Measurements from ENCODE around the gene ZC2HC1C.

ZC2HC1C gene

GRCh38 chr14:75094896-75095295 lies 25.5 kb downstream of the ZC2HC1C start:
- H3K4me3 ChIP-seq (ENCODE audit: low read depth, low read length) = no peak overlapping the region
- no peak for TF ChIP-seq CTCF (IDR thresholded peaks at IDR 0.05; ENCODE audit: low read depth, low read length)

DNA sequence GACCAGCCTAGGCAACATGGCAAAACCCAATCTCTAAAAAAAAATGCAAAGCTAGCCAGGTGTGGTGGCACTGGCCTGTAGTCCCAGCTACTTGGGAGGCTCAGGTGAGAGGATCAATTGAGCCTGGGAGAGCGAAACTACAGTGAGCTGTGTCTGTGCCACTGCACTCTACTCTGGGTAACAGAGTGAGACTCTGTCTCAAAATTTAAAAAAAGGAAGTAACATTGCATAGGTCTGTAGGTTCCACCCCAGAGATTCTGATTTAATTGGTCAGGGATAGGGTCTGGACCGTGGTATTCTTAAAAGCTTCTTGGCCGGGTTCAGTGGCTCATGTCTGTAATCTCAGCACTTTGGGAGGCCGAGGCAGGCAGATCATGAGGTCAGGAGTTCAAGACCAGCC lies 26.2 kb downstream of the ZC2HC1C start:
- no peak for DNase-seq (ENCODE audit: low read depth, low spot score)
- in situ Hi-C loops (cut with HindIII; ENCODE audit: low sequenced_read_pairs) = no loop called here
- TF ChIP-seq CTCF (IDR thresholded peaks at IDR 0.05; ENCODE audit: low read depth, low read length) = no peak
- no peak overlapping the region for H3K4me3 ChIP-seq (ENCODE audit: low read depth, low read length)

More at GRCh38 chr14:75094896-75095295, 25.5 kb downstream of the ZC2HC1C start:
- DNase-seq (ENCODE audit: low read depth, low spot score) = no peak
- in situ Hi-C loops (cut with HindIII; ENCODE audit: low sequenced_read_pairs) = no loop called here

GRCh38 chr14:75096959-75097358 lies 27.5 kb downstream of the ZC2HC1C start:
- in situ Hi-C loops (cut with HindIII; ENCODE audit: low sequenced_read_pairs) = no loop called here
- no peak for TF ChIP-seq CTCF (IDR thresholded peaks at IDR 0.05; ENCODE audit: low read depth, low read length)
- no peak for DNase-seq (ENCODE audit: low read depth, low spot score)
- no peak overlapping the region for H3K4me3 ChIP-seq (ENCODE audit: low read depth, low read length)

- DNase-seq (ENCODE audit: low read depth, low spot score) = no peak
- TF ChIP-seq CTCF (IDR thresholded peaks at IDR 0.05; ENCODE audit: low read depth, low read length) = no peak
- H3K4me3 ChIP-seq (ENCODE audit: low read depth, low read length) = no peak overlapping the region
- in situ Hi-C loops (cut with HindIII; ENCODE audit: low sequenced_read_pairs) = no loop called here
Observed at GRCh38 chr14:75098212-75098611, 28.8 kb downstream of the ZC2HC1C start.

DNA sequence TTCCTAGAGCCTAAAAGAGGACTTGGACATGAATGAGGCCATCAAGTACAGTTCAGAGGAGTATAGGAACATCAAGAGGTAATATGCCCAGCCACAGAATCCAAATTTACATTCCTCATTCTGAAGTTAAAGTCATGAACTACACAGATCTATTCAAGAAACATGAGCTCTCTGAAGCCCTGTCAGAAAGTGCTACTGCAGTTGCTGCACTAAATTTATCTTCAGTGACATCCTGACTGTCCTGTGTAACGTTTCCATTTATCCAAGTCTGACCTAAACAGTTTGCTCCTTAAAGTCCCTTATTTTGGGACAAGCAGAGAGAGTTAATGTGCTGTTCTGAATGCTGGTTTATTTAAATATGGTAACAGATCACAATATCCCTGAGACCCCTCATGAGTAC lies 29.2 kb downstream of the ZC2HC1C start:
- DNase-seq (ENCODE audit: low read depth, low spot score) = no peak
- in situ Hi-C loops (cut with HindIII; ENCODE audit: low sequenced_read_pairs) = no loop called here
- H3K4me3 ChIP-seq (ENCODE audit: low read depth, low read length) = no peak overlapping the region
- TF ChIP-seq CTCF (IDR thresholded peaks at IDR 0.05; ENCODE audit: low read depth, low read length) = no peak

DNA sequence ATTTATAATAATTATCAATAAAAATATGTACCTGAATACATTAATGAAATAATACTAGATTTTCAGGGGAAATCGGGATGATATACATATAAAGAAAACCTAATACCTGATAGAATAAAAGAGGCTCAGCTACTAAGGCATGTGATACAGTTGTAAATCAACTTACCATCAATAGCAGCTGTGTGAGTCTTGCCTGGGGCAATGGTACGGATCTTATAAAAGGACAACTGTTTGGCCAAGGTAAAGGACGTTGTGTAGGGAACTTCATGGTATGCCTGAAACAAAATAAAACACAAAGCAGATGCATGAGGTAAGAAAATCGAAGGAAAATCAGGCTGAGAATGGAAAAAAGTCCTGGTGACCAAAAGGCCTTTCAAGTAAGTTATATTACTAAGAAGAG lies 32.0 kb downstream of the ZC2HC1C start:
- DNase-seq (ENCODE audit: low read depth, low spot score) = no peak
- in situ Hi-C loops (cut with HindIII; ENCODE audit: low sequenced_read_pairs) = no loop called here
- TF ChIP-seq CTCF (IDR thresholded peaks at IDR 0.05; ENCODE audit: low read depth, low read length) = no peak
- H3K4me3 ChIP-seq (ENCODE audit: low read depth, low read length) = no peak overlapping the region

GRCh38 chr14:75107186-75107585 lies 37.7 kb downstream of the ZC2HC1C start:
- DNase-seq (ENCODE audit: low read depth, low spot score) = no peak
- no peak for TF ChIP-seq CTCF (IDR thresholded peaks at IDR 0.05; ENCODE audit: low read depth, low read length)
- in situ Hi-C loops (cut with HindIII; ENCODE audit: low sequenced_read_pairs) = no loop called here
- no peak overlapping the region for H3K4me3 ChIP-seq (ENCODE audit: low read depth, low read length)

Measured in astrocyte of the spinal cord (primary cell).